GM12878 (cell line): Measurements from ENCODE around the gene PDZRN4. TPM values are rescaled to one million over a fixed set of nuclear protein-coding genes. Genes with fewer than 3 reads are reported as not detected.

Experiments
- ATAC-seq: fragments of 200-7000 bp; cut with Tn5 transposase; 3 replicates; pipeline ENCODE4 v1.9.1; 2020; ENCODE audit warnings: mild to moderate bottlenecking, moderate library complexity
- BruUV-seq: library from RNA; stranded (reverse); fragments of 400-500 nt; replicated peaks from 2 replicates; lab custom pipeline; 2021; lab: Mats Ljungman, UMichigan
- CTCF ChIA-PET: fragments of 300-600 bp; sonication (Branson Sonifier 250); formaldehyde crosslinking; extraction: SDS; loops from one replicate; lab custom pipeline; 2021; ENCODE audit warnings: inconsistent platforms; lab: Yijun Ruan, JAX
- POLR2A ChIA-PET: fragments of 350-600 bp; formaldehyde crosslinking; extraction: SDS; loops from one replicate; lab custom pipeline; 2021; ENCODE audit warnings: inconsistent platforms; lab: Charles Lee
- RAD21 ChIA-PET: fragments of 300-600 bp; sonication (Branson Sonifier 250); formaldehyde crosslinking; loops from one replicate; lab custom pipeline; 2023; ENCODE audit warnings: antibody characterized with exemption; ENCODE audit not compliant: unreplicated experiment; lab: Charles Lee
- SMC1A ChIA-PET: fragments of 300-600 bp; sonication (Branson Sonifier 250); formaldehyde crosslinking; loops from one replicate; lab custom pipeline; 2023; ENCODE audit not compliant: unreplicated experiment, uncharacterized antibody; lab: Charles Lee
- DNase-seq: peaks from one replicate; pipeline ENCODE4 v3.0.0-alpha.2; 2011; ENCODE audit warnings: low read depth, low spot score
- FAIRE-seq: peaks from 3 replicates; lab custom pipeline; 2011; peaks lifted over from hg19 to GRCh38; lab: Jason Lieb, UNC
- H2AFZ ChIP-seq: 2 replicates; pipeline ENCODE4 v1.6.0; 2011; ENCODE audit warnings: low read depth, low read length, control low read depth; ENCODE audit not compliant: control insufficient read depth
- H3K27ac ChIP-seq: 2 replicates; pipeline ENCODE4 v1.5.1; 2011; ENCODE audit warnings: control low read depth; ENCODE audit not compliant: control insufficient read depth, insufficient read depth
- H3K27me3 ChIP-seq, 2 experiments: replicated peaks in 1 of 2; 2 replicates each; pipeline versions ENCODE4 v1.6.0 to v1.6.1; 2011; ENCODE audit warnings: low read length in 1 of 2; ENCODE audit not compliant: control insufficient read depth in 2 of 2, insufficient read depth in 2 of 2
- H3K36me3 ChIP-seq, 2 experiments: 2 replicates each; pipeline ENCODE4 v1.5.1; 2011; ENCODE audit warnings: low read length in 1 of 2; ENCODE audit not compliant: control insufficient read depth in 2 of 2, insufficient read depth in 2 of 2
- H3K4me1 ChIP-seq: 2 replicates; pipeline ENCODE4 v1.6.1; 2011; ENCODE audit warnings: mild to moderate bottlenecking, low read length, moderate library complexity, mixed read lengths; ENCODE audit not compliant: control insufficient read depth, insufficient read depth
- H3K4me2 ChIP-seq: 2 replicates; pipeline ENCODE4 v1.6.0; 2011; ENCODE audit warnings: control low read depth; ENCODE audit not compliant: control insufficient read depth, insufficient read depth
- H3K4me3 ChIP-seq: fragments of 200-600 bp; sonication (generic); 2 replicates; pipeline ENCODE4 v1.5.1; 2016
- H3K79me2 ChIP-seq: 2 replicates; pipeline ENCODE4 v1.6.0; 2011; ENCODE audit warnings: low read length; ENCODE audit not compliant: control insufficient read depth, insufficient read depth
- H3K9ac ChIP-seq: 2 replicates; pipeline ENCODE4 v1.8.0; 2011; ENCODE audit warnings: low read length, control low read depth, mixed read lengths; ENCODE audit not compliant: control insufficient read depth, insufficient read depth
- H3K9me3 ChIP-seq: replicated peaks from 3 replicates; pipeline ENCODE4 v1.5.1; 2011; ENCODE audit warnings: mild to moderate bottlenecking, low read length; ENCODE audit not compliant: control insufficient read depth, insufficient read depth
- H4K20me1 ChIP-seq: 2 replicates; pipeline ENCODE4 v1.6.0; 2011; ENCODE audit not compliant: control insufficient read depth, insufficient read depth
- CBX5 ChIP-seq: sonication (generic); IDR thresholded peaks from 2 replicates; pipeline ENCODE4 v1.6.1; 2016; ENCODE audit warnings: low read depth, moderate library complexity, mild to moderate bottlenecking, inconsistent platforms
- CREM ChIP-seq: IDR thresholded peaks from 2 replicates; pipeline ENCODE4 v1.6.1; 2014; ENCODE audit warnings: antibody characterized with exemption, low read depth
- JUNB ChIP-seq: IDR thresholded peaks from 2 replicates; pipeline ENCODE4 v1.6.1; 2016; ENCODE audit warnings: antibody characterized with exemption, mild to moderate bottlenecking
- PAX8 ChIP-seq: fragments of 450-650 bp; IDR thresholded peaks from 2 replicates; pipeline ENCODE4 v1.6.1; 2017; ENCODE audit warnings: mild to moderate bottlenecking, moderate library complexity
- SIN3A ChIP-seq: IDR thresholded peaks from 2 replicates; pipeline ENCODE4 v1.6.1; 2012; ENCODE audit warnings: low read depth, low read length, improper control_type of control experiment
- SREBF1 ChIP-seq: IDR thresholded peaks from 2 replicates; pipeline ENCODE4 v1.6.1; 2012; ENCODE audit warnings: mild to moderate bottlenecking, low read length
- TCF3 ChIP-seq: IDR thresholded peaks from 2 replicates; pipeline ENCODE4 v1.6.1; 2012; ENCODE audit warnings: low read depth, mild to moderate bottlenecking, low read length, borderline replicate concordance; ENCODE audit not compliant: insufficient read depth
- TCF7 ChIP-seq: IDR thresholded peaks from 2 replicates; pipeline ENCODE4 v1.6.1; 2014; ENCODE audit warnings: antibody characterized with exemption, borderline replicate concordance
- WGBS: methylation state at CpG from one replicate; pipeline ENCODE4 v1.1.6; 2016; ENCODE audit warnings: low lambda C conversion rate; ENCODE audit not compliant: insufficient replicate concordance, insufficient coverage; ENCODE audit errors: missing lambda C conversion rate; 5-methylcytosine and 5-hydroxymethylcytosine counted together
- in situ Hi-C: fragments of 300-500 bp; cut with MboI; formaldehyde crosslinking; loops from 9 replicates; pipeline ENCODE4 v1.14.3; 2018; ENCODE audit warnings: mixed read lengths
- intact Hi-C: fragments of 100-400 bp; cut with micrococcal nuclease; formaldehyde crosslinking; loops from one replicate; pipeline ENCODE4 v1.14.2; 2022; ENCODE audit not compliant: unreplicated experiment
- polyA plus RNA-seq, 11 experiments: library from polyadenylated mRNA; depleted of rRNA in 4 of 11; unstranded in 6 of 11; stranded (reverse) in 5 of 11; fragments of >200 nt; fragmentation: Nextera tagmentation in 4 of 11; fragmentation: Illumina TruSeq in 1 of 11; extraction: Ambion mirVana in 4 of 11; extraction: Trizol in 1 of 11; gene quantifications; 1 replicate in 1 of 11; 2 replicates in 10 of 11; pipeline versions ENCODE4 v1.2.1 to v1.2.3, GENCODE V29; 2011 to 2016; ENCODE audit warnings: inconsistent platforms in 2 of 11, missing spikeins in 2 of 11, low read depth in 1 of 11
- total RNA-seq, 4 experiments: library from RNA; depleted of rRNA in 3 of 4; stranded (reverse); fragments of >200 nt in 3 of 4; fragmentation: Illumina TruSeq in 1 of 4; extraction: Trizol in 1 of 4; gene quantifications; 2 replicates each; pipeline versions ENCODE4 v1.2.1 to v1.2.3, GENCODE V29; 2013 to 2021
- TF ChIP-seq, protein P1 (sequence below): fragments of 450-650 bp; IDR thresholded peaks from 2 replicates; pipeline ENCODE4 v1.6.1; 2018; ENCODE audit warnings: mild to moderate bottlenecking, low read depth, moderate library complexity; ENCODE audit not compliant: partially characterized antibody
- TF ChIP-seq, protein P2 (sequence below): fragments of 450-650 bp; IDR thresholded peaks from 2 replicates; pipeline ENCODE4 v1.6.1; 2017; ENCODE audit warnings: mild to moderate bottlenecking, moderate library complexity
- TF ChIP-seq, protein P3 (sequence below): fragments of 150-350 bp; IDR thresholded peaks from 2 replicates; pipeline ENCODE4 v1.6.1; 2016; ENCODE audit warnings: low read depth, low read length
- TF ChIP-seq, protein P4 (sequence below): IDR thresholded peaks from 2 replicates; pipeline ENCODE4 v1.6.1; 2011; ENCODE audit warnings: mild to moderate bottlenecking, low read depth, low read length, moderate library complexity; ENCODE audit not compliant: insufficient replicate concordance

Gene PDZRN4
- total and polyA plus RNA-seq, 10 of the 15 experiments (the other 5 are each of a cell fraction or from before 2014, with no cell fraction given) = 0.03 TPM; not detected in 9

DNA sequence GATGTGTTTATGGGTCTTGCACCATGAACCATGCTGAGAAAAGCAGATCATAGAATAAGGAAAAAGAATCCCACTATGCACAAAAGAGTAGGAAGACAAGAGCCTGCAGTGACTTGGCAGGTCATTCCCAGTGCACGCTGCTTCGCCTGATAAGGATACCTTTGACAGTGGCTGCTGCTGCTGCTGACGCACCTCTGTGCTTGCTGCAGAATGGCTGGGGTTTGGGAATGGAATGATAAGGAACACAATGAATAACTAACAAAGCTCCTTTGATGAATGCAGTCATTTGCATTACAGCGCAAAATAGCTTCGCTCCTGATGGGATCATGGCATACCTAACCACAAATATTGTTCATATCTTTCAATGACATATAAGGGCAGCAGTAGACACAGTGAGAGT is 278.7 kb downstream of the PDZRN4 start:
- H3K27me3 ChIP-seq = no peaks in the 10 kb centered on the region
- ChIA-PET SMC1A (interaction anchor here (0.7 kb wide), 1 partner anchor 1498 kb away, joined by 3 read pairs; no protein-coding TSS in a partner anchor), CTCF (interaction anchor here (0.7 kb wide), 1 partner anchor 50 kb away, joined by 3 read pairs; no protein-coding TSS in a partner anchor), RAD21 (no interaction called here), POLR2A (no interaction called here)
- no peak overlapping the region for H3K27ac ChIP-seq
- no peak for FAIRE-seq
- H3K79me2 ChIP-seq = no peaks in the 10 kb centered on the region
- no peak overlapping the region for H3K4me2 ChIP-seq
- no peaks in the 10 kb centered on the region for H3K4me1 ChIP-seq
- no TSS peak for BruUV-seq
- no peak for ATAC-seq
- H3K4me3 ChIP-seq = no peak overlapping the region
- H3K9me3 ChIP-seq = no peaks in the 10 kb centered on the region
- WGBS = 57% methylated on average over 5 of the region's 5 CpGs
- intact Hi-C loops (no loop called here), in situ Hi-C loops (no loop called here)
- no peaks in the 10 kb centered on the region for H4K20me1 ChIP-seq
- H3K36me3 ChIP-seq = no peaks in the 10 kb centered on the region
- no peak for DNase-seq
- H2AFZ ChIP-seq = no peak overlapping the region
- no peak overlapping the region for H3K9ac ChIP-seq
- TF ChIP-seq, protein P1, sequence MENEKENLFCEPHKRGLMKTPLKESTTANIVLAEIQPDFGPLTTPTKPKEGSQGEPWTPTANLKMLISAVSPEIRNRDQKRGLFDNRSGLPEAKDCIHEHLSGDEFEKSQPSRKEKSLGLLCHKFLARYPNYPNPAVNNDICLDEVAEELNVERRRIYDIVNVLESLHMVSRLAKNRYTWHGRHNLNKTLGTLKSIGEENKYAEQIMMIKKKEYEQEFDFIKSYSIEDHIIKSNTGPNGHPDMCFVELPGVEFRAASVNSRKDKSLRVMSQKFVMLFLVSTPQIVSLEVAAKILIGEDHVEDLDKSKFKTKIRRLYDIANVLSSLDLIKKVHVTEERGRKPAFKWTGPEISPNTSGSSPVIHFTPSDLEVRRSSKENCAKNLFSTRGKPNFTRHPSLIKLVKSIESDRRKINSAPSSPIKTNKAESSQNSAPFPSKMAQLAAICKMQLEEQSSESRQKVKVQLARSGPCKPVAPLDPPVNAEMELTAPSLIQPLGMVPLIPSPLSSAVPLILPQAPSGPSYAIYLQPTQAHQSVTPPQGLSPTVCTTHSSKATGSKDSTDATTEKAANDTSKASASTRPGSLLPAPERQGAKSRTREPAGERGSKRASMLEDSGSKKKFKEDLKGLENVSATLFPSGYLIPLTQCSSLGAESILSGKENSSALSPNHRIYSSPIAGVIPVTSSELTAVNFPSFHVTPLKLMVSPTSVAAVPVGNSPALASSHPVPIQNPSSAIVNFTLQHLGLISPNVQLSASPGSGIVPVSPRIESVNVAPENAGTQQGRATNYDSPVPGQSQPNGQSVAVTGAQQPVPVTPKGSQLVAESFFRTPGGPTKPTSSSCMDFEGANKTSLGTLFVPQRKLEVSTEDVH = no peak
- TF ChIP-seq PAX8 (no peak), CBX5 (no peak), SIN3A (no peak), TCF3 (no peak), JUNB (no peak), TCF7 (no peak), CREM (no peak), SREBF1 (no peak)
- TF ChIP-seq, protein P2, sequence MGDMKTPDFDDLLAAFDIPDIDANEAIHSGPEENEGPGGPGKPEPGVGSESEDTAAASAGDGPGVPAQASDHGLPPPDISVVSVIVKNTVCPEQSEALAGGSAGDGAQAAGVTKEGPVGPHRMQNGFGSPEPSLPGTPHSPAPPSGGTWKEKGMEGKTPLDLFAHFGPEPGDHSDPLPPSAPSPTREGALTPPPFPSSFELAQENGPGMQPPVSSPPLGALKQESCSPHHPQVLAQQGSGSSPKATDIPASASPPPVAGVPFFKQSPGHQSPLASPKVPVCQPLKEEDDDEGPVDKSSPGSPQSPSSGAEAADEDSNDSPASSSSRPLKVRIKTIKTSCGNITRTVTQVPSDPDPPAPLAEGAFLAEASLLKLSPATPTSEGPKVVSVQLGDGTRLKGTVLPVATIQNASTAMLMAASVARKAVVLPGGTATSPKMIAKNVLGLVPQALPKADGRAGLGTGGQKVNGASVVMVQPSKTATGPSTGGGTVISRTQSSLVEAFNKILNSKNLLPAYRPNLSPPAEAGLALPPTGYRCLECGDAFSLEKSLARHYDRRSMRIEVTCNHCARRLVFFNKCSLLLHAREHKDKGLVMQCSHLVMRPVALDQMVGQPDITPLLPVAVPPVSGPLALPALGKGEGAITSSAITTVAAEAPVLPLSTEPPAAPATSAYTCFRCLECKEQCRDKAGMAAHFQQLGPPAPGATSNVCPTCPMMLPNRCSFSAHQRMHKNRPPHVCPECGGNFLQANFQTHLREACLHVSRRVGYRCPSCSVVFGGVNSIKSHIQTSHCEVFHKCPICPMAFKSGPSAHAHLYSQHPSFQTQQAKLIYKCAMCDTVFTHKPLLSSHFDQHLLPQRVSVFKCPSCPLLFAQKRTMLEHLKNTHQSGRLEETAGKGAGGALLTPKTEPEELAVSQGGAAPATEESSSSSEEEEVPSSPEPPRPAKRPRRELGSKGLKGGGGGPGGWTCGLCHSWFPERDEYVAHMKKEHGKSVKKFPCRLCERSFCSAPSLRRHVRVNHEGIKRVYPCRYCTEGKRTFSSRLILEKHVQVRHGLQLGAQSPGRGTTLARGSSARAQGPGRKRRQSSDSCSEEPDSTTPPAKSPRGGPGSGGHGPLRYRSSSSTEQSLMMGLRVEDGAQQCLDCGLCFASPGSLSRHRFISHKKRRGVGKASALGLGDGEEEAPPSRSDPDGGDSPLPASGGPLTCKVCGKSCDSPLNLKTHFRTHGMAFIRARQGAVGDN = no peak
- TF ChIP-seq, protein P3, sequence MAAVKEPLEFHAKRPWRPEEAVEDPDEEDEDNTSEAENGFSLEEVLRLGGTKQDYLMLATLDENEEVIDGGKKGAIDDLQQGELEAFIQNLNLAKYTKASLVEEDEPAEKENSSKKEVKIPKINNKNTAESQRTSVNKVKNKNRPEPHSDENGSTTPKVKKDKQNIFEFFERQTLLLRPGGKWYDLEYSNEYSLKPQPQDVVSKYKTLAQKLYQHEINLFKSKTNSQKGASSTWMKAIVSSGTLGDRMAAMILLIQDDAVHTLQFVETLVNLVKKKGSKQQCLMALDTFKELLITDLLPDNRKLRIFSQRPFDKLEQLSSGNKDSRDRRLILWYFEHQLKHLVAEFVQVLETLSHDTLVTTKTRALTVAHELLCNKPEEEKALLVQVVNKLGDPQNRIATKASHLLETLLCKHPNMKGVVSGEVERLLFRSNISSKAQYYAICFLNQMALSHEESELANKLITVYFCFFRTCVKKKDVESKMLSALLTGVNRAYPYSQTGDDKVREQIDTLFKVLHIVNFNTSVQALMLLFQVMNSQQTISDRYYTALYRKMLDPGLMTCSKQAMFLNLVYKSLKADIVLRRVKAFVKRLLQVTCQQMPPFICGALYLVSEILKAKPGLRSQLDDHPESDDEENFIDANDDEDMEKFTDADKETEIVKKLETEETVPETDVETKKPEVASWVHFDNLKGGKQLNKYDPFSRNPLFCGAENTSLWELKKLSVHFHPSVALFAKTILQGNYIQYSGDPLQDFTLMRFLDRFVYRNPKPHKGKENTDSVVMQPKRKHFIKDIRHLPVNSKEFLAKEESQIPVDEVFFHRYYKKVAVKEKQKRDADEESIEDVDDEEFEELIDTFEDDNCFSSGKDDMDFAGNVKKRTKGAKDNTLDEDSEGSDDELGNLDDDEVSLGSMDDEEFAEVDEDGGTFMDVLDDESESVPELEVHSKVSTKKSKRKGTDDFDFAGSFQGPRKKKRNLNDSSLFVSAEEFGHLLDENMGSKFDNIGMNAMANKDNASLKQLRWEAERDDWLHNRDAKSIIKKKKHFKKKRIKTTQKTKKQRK = no peak
- TF ChIP-seq, protein P4, sequence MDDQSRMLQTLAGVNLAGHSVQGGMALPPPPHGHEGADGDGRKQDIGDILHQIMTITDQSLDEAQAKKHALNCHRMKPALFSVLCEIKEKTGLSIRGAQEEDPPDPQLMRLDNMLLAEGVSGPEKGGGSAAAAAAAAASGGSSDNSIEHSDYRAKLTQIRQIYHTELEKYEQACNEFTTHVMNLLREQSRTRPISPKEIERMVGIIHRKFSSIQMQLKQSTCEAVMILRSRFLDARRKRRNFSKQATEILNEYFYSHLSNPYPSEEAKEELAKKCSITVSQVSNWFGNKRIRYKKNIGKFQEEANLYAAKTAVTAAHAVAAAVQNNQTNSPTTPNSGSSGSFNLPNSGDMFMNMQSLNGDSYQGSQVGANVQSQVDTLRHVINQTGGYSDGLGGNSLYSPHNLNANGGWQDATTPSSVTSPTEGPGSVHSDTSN = no peak
